ENCODE data around the gene GEMIN7. TPM values are rescaled to one million over a fixed set of nuclear protein-coding genes. Genes with fewer than 3 reads are reported as not detected.

The GEMIN7 gene
- polyA plus RNA-seq, 1 donor (not counting 4 experiments of a cell fraction or from before 2014, with no cell fraction given), result 23.7 TPM

- Histone ChIP-seq H3K4me2 (ENCODE audit: control insufficient read depth, extremely low read depth, insufficient read depth, low read depth, low read length) (no peak overlapping the region), H3K4me1 (ENCODE audit: control insufficient read depth, extremely low read depth, insufficient read depth, low read length) (peaks cover 15% of the 10 kb centered on the region), H3K36me3 (ENCODE audit: control insufficient read depth in 2 of 2, extremely low read depth in 1 of 2, insufficient read depth in 2 of 2, low read length in 2 of 2) (peaks cover 22 to 26% of the 10 kb centered on the region in 2 experiments), H3K9me3 (ENCODE audit: control insufficient read depth, low read depth, low read length) (no peaks in the 10 kb centered on the region), H3K27ac (ENCODE audit: control insufficient read depth, insufficient read depth, low read length) (no peak overlapping the region), H4K20me1 (ENCODE audit: control insufficient read depth, extremely low read depth, insufficient read depth, low read length) (peaks cover 18% of the 10 kb centered on the region), H3K9me1 (ENCODE audit: control insufficient read depth, extremely low read depth, insufficient read depth, low read length) (no peaks in the 10 kb centered on the region), H3K27me3 (ENCODE audit: control insufficient read depth, extremely low read depth, insufficient read depth, low read length) (no peaks in the 10 kb centered on the region), H2AFZ (ENCODE audit: control insufficient read depth, low read length) (no peak overlapping the region), H3K4me3 (ENCODE audit: control insufficient read depth in 2 of 3, extremely low read depth in 1 of 3, insufficient read depth in 2 of 3, low read depth in 1 of 3, low read length in 3 of 3) (no peak overlapping the region), H3K9ac (ENCODE audit: control insufficient read depth, extremely low read depth, insufficient read depth, low read length) (no peak overlapping the region), H3K79me2 (ENCODE audit: control insufficient read depth, insufficient read depth, low read length) (peaks cover 64% of the 10 kb centered on the region)
- FAIRE-seq, result no peak
- TF ChIP-seq EZH2 (IDR thresholded peaks at IDR 0.05; ENCODE audit: low read length) (no peak), CTCF (optimal IDR thresholded peaks at IDR 0.05 in 1 of 3, IDR thresholded peaks at IDR 0.05 in 1 of 3, conservative IDR thresholded peaks at IDR 0.05 in 1 of 3; ENCODE audit: extremely low read depth in 1 of 3, insufficient read depth in 2 of 3, low read length in 3 of 3) (no peak)
- no peak for DNase-seq (ENCODE audit: low read depth, low spot score)
- dilution Hi-C loops (cut with MboI; ENCODE audit: extremely low pct_ligation_motif_present, low sequenced_read_pairs), result no loop called here
Measured at GRCh38 chr19:45045671-45046353, 33.2 kb upstream of the GEMIN7 start.

- Histone ChIP-seq H3K9ac (ENCODE audit: control insufficient read depth, extremely low read depth, insufficient read depth, low read length) (no peak overlapping the region), H3K4me3 (ENCODE audit: control insufficient read depth in 2 of 3, extremely low read depth in 1 of 3, insufficient read depth in 2 of 3, low read depth in 1 of 3, low read length in 3 of 3) (no peak overlapping the region), H3K4me1 (ENCODE audit: control insufficient read depth, extremely low read depth, insufficient read depth, low read length) (peaks cover 20% of the 10 kb centered on the region), H3K36me3 (ENCODE audit: control insufficient read depth in 2 of 2, extremely low read depth in 1 of 2, insufficient read depth in 2 of 2, low read length in 2 of 2) (peaks cover 19 to 21% of the 10 kb centered on the region in 2 experiments), H2AFZ (ENCODE audit: control insufficient read depth, low read length) (no peak overlapping the region), H3K4me2 (ENCODE audit: control insufficient read depth, extremely low read depth, insufficient read depth, low read depth, low read length) (no peak overlapping the region), H4K20me1 (ENCODE audit: control insufficient read depth, extremely low read depth, insufficient read depth, low read length) (peaks cover 22% of the 10 kb centered on the region), H3K79me2 (ENCODE audit: control insufficient read depth, insufficient read depth, low read length) (peaks cover 63% of the 10 kb centered on the region), H3K9me3 (ENCODE audit: control insufficient read depth, low read depth, low read length) (no peaks in the 10 kb centered on the region), H3K27me3 (ENCODE audit: control insufficient read depth, extremely low read depth, insufficient read depth, low read length) (no peaks in the 10 kb centered on the region), H3K9me1 (ENCODE audit: control insufficient read depth, extremely low read depth, insufficient read depth, low read length) (no peaks in the 10 kb centered on the region), H3K27ac (ENCODE audit: control insufficient read depth, insufficient read depth, low read length) (no peak overlapping the region)
- FAIRE-seq, result no peak
- no peak for TF ChIP-seq CTCF (optimal IDR thresholded peaks at IDR 0.05 in 1 of 3, IDR thresholded peaks at IDR 0.05 in 1 of 3, conservative IDR thresholded peaks at IDR 0.05 in 1 of 3; ENCODE audit: extremely low read depth in 1 of 3, insufficient read depth in 2 of 3, low read length in 3 of 3)
- TF ChIP-seq EZH2 (IDR thresholded peaks at IDR 0.05; ENCODE audit: low read length), result no peak
- dilution Hi-C loops (cut with MboI; ENCODE audit: extremely low pct_ligation_motif_present, low sequenced_read_pairs), result no loop called here
- no peak for DNase-seq (ENCODE audit: low read depth, low spot score)
Measured at GRCh38 chr19:45046355-45046754, 32.7 kb upstream of the GEMIN7 start.
